HL-60/S4 treated with phorbol 12-myristate 13-acetate at 8.2 ng/mL for 4 days and 3 days (cell line): ENCODE results near the gene ARPC4.

Experiments
- in situ Hi-C: fragments of 300-500 bp; cut with MboI; formaldehyde crosslinking; loops from 2 replicates; pipeline ENCODE4 v1.15.0; 2022; ENCODE audit warnings: low sequenced_read_pairs

The ARPC4 gene

DNA sequence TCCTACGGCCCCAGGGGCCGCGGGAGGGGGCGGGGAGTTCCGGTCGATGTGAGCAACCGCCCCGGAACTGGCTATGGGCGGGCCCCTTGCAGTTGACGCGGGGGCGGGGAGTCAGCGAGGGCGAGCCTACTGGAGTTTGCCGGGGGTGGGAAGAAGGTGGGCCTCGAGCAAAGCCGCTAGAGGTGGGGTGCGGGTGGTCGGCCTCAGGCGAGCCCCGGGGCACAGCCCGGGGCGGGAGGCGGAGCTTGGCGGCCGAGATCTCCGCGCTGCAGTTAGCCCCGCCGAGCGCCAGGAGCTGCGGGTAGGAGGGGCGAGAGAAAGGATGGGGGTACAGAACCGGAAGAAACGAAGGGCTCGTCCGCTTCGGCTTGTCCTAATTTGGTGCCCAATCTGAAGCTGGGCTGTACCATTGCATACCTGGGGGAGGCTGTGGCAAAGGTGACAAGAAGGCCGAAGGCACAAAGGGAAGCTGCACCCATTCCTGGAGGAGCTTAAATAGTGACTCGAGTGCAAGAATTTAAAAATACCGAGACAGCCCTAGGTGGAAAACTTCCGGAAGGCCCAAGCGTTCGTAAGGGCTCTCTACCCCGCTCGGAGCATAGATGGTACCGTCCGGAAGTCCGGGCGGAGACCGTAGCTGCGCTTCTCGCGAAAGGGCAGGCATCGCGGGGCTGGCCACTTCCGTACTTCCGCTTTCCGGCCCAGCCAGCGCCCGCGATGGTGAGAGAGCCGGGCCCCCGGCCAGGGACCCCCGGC is at the start of gene ARPC4, which contains the start of gene TADA3:
ARPC4 (plus strand) TSS at position 678 of the 756 bp plus-strand sequence; CDS start at position 718, 40 bp downstream.
TADA3 (minus strand) TSS at position 69 of the 756 bp plus-strand sequence. CDS start 1,007 bp downstream, outside the sequence.
- in situ Hi-C loops: no loop called here

DNA sequence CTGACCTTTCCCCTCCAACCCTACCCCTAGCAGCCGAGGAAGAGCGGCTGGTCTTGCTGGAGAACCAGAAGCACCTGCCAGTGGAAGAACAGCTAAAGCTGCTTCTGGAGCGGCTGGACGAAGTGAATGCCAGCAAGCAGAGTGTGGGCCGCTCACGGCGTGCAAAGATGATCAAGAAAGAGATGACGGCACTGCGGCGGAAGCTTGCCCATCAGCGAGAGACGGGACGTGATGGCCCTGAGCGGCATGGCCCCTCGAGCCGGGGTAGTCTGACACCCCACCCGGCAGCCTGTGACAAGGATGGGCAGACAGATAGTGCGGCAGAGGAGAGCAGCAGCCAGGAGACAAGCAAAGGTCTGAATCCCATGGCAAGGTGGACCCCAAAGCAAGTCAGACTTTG is 49.3 kb upstream of the ARPC4 start:
- in situ Hi-C loops: no loop called here

DNA sequence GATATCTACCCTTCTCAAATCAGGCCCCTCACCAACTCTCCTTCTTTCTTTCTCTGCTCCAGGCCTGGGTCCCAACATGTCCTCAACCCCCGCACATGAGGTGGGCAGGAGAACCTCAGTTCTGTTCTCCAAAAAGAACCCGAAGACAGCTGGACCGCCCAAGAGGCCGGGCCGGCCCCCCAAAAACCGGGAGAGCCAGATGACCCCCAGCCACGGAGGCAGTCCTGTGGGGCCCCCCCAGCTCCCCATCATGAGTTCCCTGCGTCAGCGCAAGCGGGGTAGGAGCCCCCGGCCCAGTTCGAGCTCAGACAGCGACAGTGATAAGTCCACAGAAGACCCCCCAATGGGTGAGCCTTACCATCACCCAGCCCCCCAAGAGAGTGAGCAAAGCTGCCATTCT is 48.7 kb upstream of the ARPC4 start:
- in situ Hi-C loops: no loop called here

DNA sequence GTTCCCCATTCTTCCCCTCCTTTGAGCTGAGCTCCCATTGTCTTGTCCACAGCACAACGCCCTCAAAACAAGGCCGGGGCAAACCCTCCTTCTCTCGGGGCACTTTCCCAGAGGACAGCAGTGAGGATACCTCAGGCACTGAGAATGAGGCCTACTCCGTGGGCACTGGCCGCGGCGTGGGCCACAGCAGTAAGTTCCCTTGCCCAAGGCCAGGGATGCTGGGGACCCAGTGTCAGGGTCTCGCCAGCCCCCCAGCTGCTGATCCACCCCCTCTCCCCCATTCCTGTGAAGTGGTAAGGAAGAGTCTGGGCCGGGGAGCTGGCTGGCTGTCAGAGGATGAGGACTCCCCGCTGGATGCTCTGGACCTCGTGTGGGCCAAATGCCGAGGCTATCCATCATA is 47.4 kb upstream of the ARPC4 start:
- in situ Hi-C loops: no loop called here

DNA sequence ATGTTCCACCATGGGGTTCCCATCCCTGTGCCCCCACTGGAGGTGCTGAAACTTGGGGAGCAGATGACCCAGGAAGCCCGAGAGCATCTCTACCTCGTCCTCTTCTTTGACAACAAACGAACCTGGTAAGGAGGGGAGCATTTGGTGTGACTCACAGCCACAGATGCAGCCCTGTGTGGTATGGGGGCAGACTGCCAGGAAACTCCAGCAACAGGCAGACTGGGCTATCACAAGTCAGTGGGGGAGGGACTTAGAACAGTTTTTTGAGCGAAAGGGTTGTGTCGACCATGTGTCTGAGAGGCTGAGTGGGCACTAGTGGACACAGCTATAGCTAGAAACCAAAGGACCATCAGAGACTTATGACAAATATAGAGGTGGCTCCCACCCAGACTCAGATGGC is 46.6 kb upstream of the ARPC4 start:
- in situ Hi-C loops: no loop called here

DNA sequence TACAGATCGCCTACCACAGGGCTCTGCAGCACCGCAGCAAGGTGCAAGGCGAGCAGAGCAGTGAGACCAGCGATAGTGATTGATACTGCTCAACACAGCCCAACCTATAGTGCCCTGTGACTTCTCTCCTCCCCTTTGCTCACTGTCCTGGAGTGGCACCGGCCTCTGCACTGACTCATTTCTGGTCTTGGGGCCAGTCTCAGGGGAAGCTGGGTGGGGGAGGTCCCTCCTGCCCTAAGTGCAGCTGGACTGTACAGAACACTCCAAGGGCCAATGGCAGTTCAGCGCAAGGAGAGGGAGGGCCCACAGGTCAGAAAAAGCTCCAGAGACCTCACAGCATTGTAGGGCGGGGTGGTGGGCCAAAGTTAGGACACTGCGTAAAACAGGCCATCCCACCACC is 45.6 kb upstream of the ARPC4 start:
- in situ Hi-C loops: no loop called here

DNA sequence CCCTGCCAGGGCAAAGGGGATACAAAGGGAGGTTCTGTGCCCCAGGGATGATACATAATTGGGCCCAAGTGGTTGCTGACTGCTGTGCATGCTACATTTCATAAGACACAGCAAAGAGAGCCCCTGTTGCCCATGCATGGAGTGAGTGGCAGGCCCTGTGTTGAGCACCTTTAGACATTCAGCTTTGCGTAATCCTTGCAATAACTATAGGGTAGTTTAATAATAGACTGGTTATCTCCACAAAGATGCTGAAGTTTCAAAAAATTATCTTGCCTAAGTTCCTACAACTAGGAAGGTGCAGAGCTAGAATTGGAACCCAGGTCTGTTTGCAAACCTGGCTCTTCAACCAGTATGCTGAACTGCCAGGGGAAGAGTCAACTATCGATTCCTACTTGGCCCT is 44.9 kb upstream of the ARPC4 start:
- in situ Hi-C loops: no loop called here

DNA sequence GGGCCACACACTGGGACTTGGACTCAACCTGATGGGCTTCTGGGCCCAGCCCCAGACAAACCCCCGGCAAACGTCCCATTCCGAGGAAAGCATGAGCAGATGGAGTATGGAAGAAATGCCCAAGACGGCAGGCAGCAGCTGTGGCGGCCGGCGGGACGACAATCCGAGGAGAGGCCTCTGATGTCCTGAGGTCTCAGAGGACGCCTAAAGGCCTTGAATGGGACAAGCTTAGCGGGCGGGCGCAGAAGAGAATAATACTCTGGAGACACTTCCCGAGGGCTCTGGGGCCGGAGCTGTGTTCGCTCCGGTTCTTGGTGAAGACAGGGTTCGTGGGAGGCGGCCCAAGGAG is 43.6 kb upstream of the ARPC4 start:
- in situ Hi-C loops: no loop called here

DNA sequence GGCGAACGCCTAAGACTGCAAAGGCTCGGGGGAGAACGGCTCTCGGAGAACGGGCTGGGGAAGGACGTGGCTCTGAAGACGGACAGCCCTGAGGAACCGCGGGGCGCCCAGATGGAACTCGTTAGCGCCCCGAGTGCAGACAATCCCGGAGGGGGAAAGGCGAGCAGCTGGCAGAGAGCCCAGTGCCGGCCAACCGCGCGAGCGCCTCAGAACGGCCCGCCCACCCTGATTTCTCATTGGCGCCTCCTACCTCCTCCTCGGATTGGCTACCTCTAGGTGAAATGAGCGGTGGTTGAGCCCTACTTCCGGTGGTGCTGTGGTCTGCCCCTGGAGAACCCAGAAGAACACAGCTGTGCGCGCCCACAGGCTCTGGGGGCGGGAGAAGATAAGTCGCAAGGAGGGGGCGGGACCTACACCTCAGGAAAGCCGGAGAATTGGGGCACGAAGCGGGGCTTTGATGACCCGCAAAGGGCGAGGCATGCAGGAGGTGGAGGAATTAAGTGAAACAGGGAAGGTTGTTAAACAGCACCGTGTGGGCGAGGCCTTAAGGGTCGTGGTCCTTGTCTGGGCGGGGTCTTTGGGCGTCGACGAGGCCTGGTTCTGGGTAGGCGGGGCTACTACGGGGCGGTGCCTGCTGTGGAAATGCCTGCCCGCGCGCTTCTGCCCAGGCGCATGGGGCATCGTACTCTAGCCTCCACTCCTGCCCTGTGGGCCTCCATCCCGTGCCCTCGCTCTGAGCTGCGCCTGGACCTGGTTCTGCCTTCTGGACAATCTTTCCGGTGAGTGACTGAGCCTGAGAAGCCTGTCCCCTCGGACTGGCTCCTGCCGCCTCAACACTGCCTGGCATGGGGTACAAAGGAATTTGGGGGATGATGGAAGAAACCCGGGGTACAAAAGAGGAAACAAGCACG is 43.0 kb upstream of the ARPC4 start, which contains the start of gene OGG1:
OGG1 (plus strand) TSS at position 308 of the 911 bp plus-strand sequence; CDS start at position 643, 335 bp downstream.
- in situ Hi-C loops: no loop called here

DNA sequence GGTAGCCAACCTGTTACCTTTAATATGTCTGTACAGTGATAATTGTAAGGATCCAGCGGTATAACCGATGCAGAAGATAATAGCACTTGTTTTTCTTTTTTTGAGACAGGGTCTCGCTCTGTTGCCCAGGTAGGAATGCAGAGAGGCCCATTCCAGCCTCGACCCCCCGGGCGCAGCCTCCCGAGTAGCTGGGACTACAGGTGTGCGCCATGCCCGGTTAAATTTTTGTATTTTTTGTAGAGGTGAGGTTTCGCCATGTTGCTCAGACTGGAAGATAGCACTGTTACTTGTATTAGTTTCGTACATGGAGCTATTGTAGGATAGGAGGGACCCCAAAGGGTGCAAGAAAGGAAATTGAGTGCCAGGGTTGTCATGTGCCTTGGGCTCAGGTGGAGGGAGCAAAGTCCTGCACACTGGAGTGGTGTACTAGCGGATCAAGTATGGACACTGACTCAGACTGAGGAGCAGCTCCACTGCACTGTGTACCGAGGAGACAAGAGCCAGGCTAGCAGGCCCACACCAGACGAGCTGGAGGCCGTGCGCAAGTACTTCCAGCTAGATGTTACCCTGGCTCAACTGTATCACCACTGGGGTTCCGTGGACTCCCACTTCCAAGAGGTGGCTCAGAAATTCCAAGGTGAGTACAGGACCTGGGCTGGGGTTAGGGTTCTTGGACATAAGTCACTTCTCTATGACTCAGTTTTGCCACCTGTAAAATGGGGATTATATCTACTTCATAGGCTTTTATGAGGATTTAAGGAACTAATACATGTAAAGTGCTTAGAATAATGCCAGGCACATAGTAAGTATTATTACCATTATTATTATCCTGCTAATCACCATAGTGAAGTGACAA is 42.1 kb upstream of the ARPC4 start:
- in situ Hi-C loops: no loop called here

DNA sequence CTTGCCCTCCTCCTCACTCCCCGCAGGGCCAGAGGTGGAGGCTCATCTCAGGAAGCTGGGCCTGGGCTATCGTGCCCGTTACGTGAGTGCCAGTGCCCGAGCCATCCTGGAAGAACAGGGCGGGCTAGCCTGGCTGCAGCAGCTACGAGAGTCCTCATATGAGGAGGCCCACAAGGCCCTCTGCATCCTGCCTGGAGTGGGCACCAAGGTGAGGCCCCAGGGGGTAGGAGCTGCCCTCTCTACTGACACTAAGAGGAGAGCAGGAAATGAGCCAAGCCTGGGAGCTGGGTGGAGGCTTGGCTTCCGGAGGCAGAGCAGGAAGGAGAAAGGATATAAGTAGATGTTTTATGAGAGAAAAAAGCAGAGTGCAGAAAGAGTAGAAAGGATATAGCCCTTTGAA is 38.2 kb upstream of the ARPC4 start:
- in situ Hi-C loops: no loop called here

DNA sequence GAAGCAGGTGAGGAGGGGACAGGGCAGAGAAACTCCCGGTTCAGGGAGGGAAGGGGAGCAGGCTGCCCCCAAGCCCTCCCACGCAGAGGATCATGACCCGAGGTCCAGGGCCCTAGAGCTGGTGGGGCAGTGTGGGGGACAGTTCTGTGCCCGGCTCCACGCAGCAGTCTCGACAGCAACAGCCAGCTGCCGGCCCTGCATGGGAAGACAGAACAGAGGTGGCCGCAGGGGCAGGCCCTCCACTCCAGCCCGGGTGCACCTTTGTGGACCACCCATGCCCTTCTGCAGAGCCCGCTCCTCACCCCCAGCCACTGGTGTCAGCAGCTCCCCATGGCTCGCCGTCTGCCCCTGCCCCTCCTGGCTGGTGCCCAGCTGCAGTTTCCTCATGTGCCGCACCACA is 35.5 kb upstream of the ARPC4 start:
- in situ Hi-C loops: no loop called here

DNA sequence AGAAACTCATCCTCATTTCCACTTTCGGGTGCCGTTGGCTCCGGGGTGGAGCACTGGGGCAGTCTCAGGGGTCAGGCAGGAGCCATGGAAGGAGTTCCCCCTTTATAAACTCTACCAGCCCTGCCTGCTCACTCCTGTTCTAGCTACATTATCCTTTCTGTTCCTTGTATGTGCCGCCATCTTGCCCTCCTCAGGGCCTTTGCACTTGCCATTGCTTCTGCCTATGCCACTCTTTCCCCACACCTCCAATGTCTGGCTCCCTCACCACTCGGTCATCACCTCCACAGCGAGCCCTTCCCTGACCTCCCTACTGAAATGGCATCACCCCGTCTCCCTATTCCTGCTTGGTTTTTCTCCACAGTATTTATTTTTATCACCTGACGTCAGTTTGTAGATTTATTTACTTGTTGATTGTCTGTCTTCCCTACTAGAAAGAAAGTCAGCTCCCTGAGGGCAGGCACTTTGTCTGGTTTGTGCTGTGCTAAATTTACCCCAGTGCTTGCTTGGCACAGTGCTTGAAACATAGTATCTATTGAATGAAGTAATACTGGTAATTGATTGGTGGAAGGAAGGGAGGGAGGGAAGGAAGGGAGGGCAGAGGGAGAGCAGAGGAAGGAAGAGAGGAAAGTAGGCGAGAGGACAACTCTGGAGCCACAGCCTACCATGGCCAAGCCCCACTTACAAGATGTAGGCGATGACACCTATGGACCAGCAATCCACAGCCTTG is 31.9 kb upstream of the ARPC4 start:
- in situ Hi-C loops: no loop called here

DNA sequence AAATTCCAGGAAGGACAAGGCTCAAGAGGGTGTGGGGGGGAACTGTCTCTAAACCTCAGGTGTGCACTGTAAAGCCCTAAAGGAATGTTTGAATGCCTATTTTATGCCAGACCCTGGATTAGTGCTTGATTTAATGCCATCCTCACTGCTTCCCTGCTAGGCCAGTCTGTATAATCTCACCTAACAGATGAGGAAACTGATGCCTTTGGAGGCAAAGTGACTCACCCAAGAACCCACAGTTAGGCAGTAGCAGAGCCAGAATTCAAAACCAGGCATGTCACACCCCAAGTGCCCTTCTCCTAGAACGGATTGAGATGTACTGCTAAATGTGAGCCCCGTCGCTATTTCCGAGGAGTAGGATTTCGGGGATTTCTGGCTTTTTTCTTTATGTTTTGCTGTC is 31.0 kb upstream of the ARPC4 start:
- in situ Hi-C loops: no loop called here

DNA sequence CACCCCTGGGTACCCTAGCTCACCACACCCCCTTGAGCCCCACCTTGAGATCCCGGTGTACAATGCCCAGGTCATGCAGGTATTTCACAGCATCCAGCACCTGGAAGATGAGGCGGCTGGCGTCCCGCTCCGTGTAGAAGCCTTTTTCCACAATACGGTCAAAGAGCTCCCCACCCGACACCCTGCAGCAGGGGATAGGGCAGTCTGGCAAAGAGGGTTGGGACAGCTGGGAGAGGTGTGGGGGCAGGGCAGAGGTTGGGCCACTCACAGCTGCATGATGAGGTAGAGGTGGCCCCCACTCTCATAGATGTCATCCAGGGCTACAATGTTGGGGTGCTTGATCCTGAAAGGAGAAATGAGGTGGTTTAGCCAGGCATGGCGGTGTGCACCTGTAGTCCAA is 30.0 kb upstream of the ARPC4 start:
- in situ Hi-C loops: no loop called here

DNA sequence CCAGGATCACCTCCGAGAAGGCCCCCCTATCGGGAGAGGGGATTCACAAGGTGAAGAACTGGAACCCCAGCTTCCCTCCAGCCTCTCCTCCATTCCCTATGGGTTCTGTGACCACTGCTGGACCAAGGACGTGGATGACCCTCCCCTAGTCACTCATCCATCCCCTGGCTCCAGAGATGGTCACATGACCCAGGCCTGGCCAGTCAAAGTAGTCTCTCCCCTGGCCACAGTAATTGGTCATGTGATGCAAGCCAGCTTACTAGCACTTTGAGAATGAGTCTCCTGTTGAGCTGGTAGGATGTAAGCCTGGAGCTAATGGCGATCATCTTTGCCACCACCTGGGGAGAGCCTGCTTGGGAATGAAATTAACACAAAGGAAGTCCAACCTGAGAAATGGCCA is 27.0 kb upstream of the ARPC4 start:
- in situ Hi-C loops: no loop called here

DNA sequence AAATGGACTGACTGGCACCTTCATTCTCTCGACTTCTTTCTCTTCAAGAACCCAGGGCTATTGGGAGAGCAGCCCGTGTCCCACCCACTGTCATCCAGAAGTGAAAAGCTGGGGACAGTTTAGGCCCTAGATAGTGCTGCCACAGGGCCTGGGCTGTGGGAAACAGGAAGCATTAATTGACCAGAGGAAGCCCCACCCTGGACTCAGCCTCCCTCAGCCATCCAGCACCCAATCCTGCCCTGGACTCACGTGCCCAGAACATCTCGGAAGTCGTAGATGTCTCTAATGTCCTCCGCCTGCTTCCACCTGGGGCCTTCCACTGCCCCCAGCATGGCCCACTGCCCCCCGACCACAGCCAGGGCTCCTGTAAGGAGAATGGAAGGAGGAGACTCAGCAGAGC is 25.5 kb upstream of the ARPC4 start:
- in situ Hi-C loops: no loop called here

DNA sequence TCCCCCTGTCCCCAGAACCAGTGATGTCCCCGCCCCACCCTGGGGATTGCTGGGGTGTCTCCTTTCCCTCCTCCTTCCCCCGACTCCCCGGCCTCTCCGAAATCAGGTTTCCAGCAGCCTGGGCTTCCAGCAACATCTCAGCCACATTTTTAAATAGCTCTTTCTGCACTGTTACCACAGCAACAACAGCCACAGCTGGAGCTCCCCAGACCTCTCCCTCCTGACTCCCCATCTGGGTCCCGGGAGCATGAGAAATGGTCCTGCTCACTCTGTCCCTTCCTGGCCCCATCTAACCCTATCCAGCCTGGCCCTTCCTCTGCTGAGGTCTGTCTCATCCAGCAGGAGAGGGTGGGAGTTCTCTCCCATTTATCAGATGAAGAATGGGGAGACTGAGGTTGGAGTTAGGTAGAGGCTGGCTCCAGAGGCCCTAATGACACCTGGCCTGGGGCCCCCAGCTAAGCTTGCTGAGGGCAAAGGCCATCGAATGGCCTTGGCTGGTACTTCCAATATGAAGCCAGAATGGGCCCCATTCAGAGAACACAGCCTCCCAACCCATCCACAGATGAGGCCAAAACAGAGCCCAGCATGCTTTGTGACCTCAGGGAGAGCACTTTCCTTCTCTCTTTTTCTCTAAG is 24.6 kb upstream of the ARPC4 start:
- in situ Hi-C loops: no loop called here

DNA sequence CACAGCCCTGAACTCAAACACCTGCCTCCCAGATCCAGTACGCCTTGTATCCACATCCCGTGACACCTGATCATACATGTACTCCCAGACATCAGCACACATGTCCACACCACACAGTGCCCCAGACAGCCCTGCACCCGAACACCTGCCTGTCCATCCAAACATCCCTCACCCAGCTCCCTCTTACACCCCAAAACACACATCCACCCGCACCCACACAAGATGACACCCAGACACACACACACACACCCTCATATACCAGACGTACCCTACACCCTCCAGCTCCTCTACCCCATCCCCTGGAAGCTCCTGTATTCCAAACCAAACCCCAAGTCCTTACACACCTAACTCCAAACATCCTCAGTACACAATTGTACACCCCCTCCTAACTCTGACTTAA is 23.9 kb upstream of the ARPC4 start:
- in situ Hi-C loops: no loop called here
